Central memory CD4-positive, alpha-beta T cell (primary cell): ENCODE results near the gene CTSZ.

Experiments used
- DNase-seq: peaks from one replicate; pipeline ENCODE4 v3.0.0; 2022

Gene CTSZ

DNA sequence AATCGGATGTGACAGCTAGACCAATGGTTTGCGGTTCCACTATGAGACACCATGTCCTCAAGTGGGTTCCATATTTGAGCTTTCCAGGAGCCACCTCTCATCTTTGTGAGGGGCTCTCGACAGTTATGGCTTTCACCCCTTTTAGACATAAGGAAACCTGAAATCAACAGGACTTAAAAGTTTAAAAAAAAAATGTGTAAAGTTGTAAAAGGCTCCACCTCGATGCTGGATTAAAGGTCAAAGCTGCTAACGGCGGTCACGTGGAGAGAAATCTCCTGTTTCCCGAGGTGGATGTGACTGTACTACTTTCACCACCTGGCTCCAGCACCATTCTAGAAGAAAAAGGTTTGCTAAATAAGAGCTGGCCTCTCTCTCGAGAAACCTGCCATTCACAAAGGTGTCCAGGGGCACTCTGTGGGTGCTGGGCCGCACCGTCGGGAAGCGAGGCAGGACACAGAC is 24.5 kb upstream of the CTSZ start:
- DNase-seq, result peak; percentile 29

DNA sequence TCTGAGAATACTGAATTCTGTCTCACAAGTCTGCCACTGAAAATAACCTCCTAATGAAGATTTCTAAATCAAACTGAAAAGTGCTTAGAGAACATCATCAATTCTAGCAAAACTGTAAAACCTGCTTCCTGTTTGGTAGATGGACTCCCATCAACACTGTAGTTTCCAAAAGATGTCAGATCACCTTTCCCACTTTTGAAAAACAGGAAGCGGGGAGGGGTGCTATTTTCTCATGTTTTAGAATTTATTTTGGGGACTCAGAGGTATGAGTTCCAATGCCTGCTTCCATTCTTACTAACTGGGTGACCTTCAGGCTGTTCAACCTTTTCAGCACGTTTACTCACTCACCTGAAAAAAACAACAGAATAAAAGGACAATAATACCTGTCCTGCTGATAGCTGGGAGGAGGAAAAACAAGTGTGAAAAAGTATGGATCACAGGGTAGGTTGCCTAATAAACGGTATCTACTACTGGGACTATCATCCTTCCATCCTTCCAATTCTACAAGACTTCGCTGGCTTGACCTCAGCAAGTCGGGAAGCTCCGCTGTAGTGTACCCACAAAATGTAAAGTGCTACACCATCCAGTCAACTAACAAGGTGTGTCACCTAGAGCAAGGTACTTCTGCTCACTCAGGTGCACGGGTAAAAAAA is 24.0 kb upstream of the CTSZ start:
- DNase-seq, result no peak

DNA sequence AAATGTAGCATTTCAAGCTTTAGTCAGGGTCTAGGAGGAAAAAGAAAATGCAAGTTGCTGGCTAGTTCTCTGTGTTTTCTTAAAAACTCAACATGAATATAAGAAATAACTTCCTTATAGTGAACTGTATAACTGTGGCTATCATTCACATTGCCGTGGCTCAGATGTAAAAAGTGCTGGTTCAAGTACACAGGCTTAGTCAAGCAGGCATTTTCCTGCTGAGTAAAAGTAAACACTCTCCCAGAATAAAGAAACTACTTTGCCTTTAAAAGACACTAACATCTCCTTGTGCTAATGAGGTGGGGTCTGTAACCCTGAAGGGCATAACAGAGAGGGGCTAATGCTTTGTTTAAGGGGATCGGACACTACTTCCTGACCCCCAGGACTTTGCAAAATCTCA is 21.8 kb upstream of the CTSZ start:
- DNase-seq, result no peak

DNA sequence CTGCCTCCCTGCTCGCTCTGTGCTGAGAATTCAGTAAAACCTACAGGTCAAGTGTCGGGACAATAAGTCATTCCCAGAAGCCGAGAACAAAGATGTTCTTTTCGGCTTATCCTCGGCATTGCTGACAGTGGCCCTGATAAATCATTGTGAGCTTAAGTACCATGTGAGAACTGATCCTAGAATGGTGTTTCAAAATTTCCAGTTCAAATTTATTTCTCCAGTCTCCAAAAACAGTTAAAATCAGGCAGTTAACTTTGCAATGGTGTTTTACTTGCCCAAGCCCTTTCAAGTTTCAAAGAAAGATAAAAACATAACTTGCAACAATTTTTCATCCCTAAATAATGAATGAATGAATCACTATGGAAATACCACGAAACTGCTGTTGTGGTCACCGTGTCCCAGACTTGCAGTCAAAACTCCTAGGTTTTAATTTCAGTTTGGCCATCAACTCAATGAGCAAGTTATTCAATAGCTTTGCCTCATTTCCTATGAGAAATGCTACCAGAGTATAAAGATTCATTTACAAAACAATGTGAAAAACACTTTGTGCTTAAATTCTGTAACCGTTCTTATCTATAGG is 20.8 kb upstream of the CTSZ start:
- no peak for DNase-seq

DNA sequence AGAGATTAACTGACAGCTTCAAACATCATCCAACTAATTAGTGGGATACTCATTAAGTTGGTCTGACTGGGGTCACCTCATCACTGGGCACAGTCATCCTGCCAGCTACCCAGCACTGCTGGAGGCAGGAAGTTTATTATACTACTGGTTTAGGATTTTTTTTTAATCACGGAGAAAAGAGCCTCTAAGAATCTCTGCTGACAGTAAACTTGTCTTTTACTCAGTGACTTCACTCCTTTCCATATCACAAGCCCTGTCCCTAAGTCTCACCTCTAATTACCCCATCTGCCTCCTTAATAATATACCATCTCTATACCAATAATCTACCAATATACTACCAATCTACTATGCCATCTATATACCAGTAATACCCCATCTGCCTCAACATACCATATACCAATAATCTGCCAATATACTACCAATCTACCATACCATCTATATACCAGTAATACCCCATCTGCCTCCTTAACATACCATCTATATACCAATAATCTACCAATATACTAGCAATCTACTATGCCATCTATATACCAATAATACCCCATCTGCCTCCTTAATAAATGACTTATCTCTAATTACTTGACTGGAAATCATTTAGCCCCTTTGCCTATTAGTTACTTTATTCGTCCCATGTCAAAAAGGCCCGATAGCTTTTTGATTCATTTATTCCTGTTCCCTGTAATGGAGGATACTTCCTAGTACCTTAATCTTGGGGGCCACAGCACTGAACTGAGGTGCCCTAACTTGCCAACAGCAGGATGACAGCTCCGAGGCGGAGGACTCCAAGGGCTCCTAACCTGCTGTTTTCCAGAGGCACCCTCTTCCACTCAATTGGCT is 20.1 kb upstream of the CTSZ start:
- DNase-seq, result no peak

DNA sequence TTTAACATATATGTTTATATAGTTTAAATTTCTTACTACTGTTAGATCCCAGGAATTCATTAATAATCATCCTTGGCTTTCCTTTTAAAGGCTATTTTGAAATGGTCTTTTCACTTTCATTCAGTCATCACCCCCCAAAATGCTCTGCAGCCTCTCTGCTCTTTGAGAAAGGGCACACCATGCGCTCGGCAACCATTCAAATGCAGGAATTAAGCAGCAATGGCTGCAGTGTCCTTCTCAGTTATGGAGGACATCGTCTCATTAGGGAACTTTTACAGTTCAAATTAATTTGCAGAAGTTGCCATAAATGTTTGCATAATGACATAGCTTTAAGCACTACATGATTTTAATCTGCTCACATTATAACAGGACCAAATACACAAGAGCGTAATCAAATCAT is 18.5 kb upstream of the CTSZ start:
- no peak for DNase-seq

DNA sequence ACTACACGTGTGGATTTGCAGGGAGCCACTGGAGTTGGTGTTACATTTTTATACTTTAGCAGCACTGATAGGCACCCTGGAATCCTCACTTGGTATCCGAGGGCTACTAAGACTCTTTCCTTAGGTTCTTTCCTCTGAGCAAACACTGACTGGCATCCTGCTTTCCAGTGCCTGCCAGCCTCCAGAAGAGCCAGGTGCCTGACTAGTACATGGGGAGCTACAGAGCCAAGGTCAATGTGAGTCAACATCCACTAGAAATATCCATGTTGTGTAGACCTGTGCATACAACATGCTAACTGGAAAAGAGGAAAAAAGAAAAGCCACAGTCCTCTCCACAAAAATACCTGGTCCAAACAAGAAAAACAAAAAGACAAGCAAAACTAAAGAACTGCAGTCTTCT is 18.0 kb upstream of the CTSZ start:
- no peak for DNase-seq

DNA sequence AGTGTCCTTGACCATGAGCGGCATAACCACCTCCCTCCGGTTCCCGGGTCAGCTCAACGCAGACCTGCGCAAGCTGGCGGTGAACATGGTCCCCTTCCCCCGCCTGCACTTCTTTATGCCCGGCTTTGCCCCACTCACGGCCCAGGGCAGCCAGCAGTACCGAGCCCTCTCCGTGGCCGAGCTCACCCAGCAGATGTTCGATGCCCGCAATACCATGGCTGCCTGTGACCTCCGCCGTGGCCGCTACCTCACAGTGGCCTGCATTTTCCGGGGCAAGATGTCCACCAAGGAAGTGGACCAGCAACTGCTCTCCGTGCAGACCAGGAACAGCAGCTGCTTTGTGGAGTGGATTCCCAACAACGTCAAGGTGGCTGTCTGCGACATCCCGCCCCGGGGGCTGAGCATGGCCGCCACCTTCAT is 17.1 kb upstream of the CTSZ start:
- no peak for DNase-seq

DNA sequence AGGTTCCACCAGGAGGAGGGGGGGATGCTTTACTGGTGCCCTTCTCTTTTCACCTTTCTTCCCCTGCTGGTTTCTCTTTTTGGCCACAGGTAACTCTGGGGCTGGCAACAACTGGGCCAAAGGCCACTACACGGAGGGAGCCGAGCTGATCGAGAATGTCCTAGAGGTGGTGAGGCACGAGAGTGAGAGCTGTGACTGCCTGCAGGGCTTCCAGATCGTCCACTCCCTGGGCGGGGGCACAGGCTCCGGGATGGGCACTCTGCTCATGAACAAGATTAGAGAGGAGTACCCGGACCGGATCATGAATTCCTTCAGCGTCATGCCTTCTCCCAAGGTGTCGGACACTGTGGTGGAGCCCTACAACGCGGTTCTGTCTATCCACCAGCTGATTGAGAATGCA is 16.6 kb upstream of the CTSZ start:
- DNase-seq, result no peak

DNA sequence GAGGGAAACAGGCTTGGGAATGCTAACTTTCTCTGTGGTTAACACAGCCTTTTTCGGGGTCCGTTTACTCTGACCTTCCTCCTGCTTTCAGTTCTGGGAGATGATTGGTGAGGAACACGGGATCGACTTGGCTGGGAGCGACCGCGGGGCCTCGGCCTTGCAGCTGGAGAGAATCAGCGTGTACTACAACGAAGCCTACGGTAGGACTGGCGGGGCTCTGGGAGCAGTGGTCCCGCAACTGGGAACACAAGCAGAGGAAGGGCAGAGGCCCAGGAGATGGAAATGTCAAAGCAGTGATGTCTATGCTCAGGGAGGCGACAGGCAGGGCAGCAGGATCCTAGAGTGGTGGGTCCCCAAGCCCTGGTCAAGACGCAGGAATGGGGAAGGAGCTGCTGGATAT is 15.7 kb upstream of the CTSZ start:
- DNase-seq, result no peak

DNA sequence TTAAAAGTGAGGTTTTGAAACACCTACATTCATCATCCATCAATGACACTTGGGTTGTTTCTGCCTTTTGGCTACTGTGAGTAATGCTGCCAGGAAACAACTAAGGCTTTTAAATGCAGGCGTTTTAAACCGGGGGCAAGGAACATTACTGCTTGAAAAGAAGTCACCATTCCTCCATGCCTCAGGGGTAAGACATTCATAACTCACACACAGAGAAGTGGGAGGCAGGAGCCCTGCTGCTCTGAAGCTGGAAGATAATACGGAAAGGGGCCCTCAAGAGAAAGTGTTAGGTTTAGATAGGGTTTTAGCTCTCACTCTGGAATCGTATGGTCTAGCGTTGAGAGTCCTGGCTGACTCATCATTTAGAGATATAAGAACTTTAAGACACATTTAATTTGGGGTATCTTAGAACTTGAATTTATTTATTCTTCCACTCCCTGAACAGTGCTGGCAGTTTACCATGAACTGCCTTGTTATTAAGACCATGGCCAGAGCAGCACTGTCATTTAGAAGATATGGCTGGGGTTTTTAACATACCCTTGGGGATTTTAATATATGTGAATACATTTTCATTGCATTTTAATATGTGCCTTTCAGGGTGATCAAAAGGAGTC is 14.0 kb upstream of the CTSZ start:
- DNase-seq, result no peak

DNA sequence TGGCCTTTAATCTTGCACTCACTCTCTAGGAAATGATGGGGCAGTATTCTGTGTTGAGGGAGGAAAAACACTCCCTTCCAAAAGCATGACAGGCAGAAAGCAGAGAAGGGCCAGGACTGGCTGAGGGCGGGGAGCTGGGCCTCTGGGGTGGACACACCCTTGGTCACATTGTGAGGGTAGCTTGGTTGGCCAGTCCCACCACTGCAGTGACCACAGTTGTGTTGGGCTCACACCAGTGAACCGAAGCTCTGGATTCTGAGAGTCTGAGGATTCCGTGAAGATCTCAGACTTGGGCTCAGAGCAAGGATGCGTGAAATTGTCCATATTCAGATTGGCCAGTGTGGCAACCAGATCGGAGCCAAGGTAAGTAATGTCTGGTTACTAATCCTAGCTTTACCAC is 12.2 kb upstream of the CTSZ start, which contains the start of gene TUBB1:
Gene TUBB1, plus strand, starts transcription at position 213 of the 400 bp plus-strand sequence. Its CDS starts 94 bp downstream, at position 307.
- no peak for DNase-seq

DNA sequence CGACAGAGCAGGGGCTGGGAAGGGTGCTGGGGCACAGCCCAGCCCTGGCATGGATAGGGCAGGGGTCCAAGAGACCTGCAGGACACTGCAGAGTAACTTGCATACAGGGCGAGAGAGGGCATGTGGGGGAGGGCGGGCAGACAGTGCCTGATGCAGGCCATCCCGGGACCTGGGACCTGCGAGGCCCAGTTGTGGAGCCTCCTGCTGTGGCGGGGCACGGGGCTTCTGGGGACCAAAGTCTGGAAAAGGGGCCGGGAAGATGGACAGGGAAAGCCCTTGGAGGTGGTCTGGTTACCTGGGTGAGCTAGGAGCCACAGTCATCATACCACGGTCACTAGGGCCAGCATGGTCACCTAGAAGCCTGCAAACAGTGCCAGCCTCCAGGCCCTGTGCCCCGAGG is 11.8 kb upstream of the CTSZ start:
- DNase-seq, result no peak

DNA sequence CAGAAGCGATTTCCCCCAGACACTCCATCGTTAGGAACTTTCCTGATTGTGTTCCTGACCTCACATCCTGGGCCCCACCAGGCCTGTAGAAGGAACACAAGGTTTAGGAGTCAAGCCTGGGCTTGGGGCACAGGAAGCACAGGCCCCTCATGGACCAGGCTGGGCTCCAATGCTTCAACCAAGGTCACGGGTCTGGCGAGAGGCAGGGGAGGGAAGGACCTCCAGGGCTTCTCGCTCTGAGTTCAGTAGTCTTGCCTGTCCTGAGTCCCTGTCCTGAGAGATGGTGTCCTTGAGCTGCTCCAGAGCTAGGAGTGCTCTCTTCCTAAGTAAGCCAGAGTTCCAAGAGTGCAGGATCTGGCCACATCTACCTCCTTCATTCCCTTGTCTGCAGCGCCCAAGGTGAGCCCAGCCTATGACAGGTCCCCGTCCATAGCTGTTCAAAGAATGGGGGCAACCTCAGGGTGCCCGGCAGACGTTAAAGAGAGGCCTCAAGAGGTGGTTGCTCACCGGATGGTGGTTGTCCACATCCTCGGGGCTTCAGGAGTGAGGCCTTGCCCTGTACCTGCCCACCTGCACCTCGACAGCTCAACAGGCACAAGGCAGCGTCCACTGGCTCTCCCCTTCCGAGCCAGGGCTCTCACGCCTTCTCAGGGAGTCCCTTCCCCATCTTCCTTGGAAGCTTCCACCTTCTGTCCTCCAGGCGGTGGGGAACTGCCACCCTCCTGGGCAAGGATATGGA is 10.6 kb upstream of the CTSZ start:
- DNase-seq, result no peak

DNA sequence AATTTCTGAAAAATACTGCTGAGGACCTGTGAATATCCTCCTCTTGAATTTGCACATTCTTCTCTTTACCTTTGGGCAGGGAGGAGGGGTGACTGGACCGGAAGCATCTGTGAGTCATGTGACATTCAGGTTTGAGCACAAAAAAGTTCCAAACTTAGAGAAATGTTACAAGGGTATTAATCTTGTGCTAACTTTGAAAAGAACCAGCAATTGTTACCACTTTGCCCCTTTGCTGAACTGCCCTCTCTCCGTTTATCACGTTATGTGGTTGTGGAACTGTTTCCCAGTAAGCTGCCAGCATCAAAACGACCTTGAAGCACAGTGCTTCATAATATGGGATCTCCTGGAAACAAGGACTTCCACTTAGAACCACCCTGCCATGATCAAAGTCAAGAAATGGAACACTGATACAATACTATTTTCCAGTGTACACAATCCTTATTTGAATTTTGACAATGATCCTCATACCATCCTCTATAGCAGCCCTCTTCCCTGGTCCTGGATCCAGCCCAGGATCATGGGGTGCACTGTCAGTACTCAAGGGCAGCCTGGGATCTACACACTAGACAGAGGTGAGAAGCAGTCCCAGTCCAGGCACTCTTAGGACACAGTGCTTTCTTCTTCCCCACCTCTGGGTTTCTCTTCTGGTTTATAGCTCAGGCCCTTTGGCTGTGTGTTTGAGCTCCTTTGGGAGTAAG is 9.9 kb upstream of the CTSZ start:
- DNase-seq, result no peak

DNA sequence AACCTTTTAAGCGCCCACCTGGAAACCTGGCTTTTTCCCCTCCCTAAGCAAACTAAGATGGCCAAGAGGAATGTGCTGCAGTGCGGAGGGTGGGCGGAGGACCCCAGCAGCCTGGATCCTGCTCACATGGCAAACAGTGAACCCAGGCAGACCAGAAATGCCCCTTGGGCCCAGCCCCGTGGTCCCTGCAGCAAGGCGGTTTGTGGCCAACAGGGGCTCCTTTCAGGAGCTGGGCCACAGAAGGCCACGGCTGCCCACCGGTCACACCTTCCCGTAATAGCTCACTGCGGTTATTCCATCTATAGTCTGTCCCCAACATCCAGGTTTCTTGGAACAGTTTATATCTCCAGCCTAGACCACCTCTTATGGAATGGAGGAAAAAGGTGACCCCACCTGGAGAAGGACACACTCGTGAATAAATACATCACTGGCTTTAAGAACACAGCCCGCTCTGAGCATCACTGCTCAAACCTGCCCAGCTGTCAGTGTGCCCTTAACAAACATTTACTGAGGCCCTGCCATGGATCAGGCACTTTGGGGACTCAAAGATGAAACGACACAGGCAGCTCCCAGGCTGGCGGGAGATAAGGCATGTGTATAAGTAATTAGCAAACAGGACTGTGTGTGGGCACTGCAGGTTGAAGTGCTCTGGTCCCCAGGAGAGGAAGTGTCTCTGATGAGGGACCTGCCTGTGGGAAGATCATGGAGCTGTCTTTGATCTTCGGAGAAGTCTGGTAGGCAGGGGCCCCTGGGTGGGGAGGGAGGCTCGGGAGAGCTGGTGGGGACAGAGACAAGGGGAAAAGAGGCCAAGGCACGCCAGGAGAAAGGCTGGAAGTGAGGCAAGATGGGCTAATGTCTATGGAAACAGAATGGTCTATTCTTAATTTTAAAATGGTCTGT is 9.0 kb upstream of the CTSZ start:
- no peak for DNase-seq

DNA sequence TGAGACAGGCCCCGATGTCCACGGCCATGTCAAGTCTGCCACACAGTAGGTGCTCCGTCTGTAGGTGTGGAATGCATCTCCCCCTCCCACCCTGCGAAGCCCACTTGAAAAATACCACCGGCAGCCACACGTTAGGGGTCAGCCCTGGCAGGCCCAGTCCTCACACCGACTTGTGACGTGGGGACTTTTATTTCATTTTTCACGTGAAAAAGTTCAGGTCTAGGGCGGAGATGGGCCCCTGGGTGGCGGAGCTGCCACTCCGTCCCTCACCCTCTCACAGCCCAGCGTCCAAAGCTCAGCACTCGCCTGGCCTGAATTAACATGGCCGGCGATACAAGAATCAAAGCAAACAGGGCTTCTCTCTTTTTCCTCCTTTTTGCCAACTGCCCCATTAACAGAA is 8.4 kb upstream of the CTSZ start:
- no peak for DNase-seq

DNA sequence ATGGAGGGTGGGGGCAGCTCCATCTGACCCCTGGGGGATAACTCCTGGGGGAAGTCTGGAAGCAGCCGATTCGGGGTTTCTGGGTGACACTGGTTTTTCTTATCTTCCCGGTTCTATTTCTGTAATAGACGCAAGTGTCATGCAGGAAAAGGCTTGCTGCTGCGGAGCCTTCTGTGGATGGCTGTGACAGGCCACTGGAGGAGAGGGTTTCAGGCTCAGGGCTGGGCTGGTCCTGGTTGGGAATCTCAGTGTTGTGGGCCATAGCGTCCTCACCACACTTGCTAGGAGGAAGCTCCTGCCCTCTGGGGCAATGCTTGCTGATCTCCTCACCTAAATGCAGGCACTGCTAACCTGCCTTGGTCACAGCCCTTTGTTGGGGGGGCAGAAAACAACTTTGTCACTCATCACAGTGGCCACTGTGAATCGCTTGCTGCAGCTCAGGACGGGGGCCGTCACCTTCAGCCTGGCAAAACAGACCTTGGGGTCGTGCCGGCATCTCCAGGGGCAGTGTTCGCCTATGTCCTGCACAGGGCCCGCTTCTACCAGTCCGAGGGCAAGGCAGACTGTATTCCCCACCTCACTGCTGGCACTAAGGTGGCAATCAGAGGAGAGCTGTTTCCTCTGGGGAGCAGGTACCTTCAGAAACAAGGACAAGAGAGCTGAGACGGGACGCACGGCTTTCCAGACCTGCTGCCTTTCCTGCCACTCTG is 7.8 kb upstream of the CTSZ start:
- DNase-seq, result no peak

DNA sequence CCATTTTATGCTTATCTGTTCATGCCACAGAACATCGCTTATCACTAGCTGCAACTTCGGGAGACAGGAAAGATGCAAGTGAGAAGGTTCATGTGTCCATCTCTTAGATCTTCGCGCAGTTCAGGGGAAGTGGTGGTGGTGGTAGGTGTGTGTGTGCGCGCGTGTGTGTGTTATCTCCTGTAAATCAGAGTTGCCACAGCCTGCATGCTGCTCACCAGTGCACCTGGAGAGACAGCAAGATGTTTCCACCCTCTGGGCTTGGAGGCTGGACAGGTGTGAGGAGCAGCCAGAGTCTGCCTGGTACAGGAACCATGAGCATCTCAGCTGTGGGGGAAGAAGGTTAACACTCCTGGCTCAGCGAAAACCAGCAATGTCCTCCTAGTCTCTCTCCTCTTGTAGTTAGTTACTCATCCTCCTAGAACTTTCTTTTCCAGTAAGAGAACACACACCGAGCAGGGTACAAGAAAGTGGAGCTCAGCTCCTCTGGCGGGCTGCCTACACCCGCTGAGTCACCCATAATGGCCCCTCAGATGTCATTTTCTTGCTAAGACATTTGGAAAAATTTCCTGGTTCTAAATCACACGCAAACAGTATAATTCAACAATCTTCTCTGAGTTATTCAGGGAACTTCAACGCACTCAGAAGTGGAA is 7.0 kb upstream of the CTSZ start:
- peak; percentile 58 for DNase-seq
